Measurements from ENCODE around the gene AUTS2.

The AUTS2 gene

DNA sequence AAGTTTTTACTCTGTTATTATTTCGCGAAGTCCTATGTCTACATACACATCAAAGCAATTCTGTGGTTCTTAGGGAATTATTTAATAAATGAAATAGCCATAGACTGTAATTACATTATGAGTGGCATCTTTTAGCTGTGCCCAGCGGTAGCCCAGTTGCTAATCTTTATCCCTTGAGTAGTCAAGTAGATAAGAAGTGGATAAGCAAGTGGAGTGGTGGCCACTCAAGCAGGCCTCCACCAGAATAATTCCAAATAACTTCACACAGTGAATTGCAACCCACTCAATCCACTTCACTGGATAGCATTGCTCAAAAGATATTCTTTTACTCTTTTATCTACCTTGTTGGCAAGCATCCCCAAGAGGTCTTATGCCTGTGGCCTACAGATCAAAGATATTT is 349.7 kb downstream of the AUTS2 start:
- no peaks in the 10 kb centered on the region for H3K9me3 Mint-ChIP-seq
- H3K27ac Mint-ChIP-seq = no peak overlapping the region
- H3K36me3 Mint-ChIP-seq = no peaks in the 10 kb centered on the region
- ATAC-seq (replicated peaks) (no peak), DNase-seq (no peak)
- no peaks in the 10 kb centered on the region for H3K27me3 Mint-ChIP-seq
- no peak overlapping the region for H3K4me3 Mint-ChIP-seq
- peaks cover 8 to 20% of the 10 kb centered on the region in 2 donors for H3K4me1 Mint-ChIP-seq

- Mint-ChIP-seq H3K9me3 (no peaks in the 10 kb centered on the region), H3K4me1 (peaks cover 12 to 26% of the 10 kb centered on the region in 2 donors)
- ATAC-seq (replicated peaks) = no peak
Observed at GRCh38 chr7:69949122-69949521, 350.8 kb downstream of the AUTS2 start.

DNA sequence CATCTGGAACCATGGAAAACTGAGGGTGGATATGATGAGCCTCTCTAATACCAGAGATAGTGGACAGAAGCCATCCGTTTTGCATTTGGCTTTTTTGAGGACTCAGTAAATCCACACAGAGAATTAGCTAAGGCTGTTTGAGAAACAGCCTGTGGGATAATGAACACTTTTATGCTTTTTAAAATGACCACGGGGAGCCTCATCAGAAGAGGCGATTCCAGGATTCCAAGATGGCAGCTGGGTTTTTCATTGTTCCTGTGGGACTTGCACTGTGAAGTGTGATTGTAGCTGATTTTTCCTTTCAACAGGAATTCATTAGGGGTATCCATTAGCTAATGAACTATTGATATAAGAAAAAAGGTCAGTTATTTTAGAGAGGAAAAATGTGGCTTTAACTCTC is 353.2 kb downstream of the AUTS2 start:
- H3K4me1 Mint-ChIP-seq = peaks cover 20 to 41% of the 10 kb centered on the region in 2 donors
- no peak overlapping the region for H3K4me3 Mint-ChIP-seq
- DNase-seq (no peak), ATAC-seq (replicated peaks) (no peak)
- H3K27ac Mint-ChIP-seq = no peak overlapping the region
- no peaks in the 10 kb centered on the region for H3K27me3 Mint-ChIP-seq
- no peaks in the 10 kb centered on the region for H3K36me3 Mint-ChIP-seq
- no peaks in the 10 kb centered on the region for H3K9me3 Mint-ChIP-seq

More at GRCh38 chr7:69949122-69949521, 350.8 kb downstream of the AUTS2 start:
- no peaks in the 10 kb centered on the region for H3K36me3 Mint-ChIP-seq
- H3K4me3 Mint-ChIP-seq = no peak overlapping the region
- DNase-seq = no peak
- H3K27me3 Mint-ChIP-seq = no peaks in the 10 kb centered on the region
- no peak overlapping the region for H3K27ac Mint-ChIP-seq

GRCh38 chr7:69953136-69954067 is 355.1 kb downstream of the AUTS2 start:
- peak overlapping the region; percentile 93 for H3K27ac Mint-ChIP-seq

DNA sequence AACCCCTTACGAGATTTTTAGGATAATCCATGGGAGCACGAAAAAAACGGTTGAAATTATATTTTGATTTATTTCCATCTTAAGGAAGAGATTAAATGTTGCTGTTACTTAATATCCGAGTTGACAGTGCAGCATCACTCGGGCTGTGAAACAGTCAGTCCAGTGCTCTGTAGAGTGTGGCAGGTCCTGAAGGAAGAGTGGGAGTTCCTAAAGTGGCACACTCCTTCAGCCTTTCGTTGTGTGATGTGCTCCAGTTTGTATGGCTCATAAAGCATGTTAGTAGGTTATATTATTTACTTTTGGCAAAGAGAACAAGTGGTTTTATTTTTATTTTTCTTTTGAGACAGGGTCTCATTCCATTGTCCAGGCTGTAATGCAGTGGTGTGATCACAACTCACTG is 358.3 kb downstream of the AUTS2 start:
- Mint-ChIP-seq H3K27ac (no peak overlapping the region), H3K9me3 (no peaks in the 10 kb centered on the region), H3K4me3 (no peak overlapping the region), H3K36me3 (no peaks in the 10 kb centered on the region), H3K4me1 (peaks cover 35 to 70% of the 10 kb centered on the region in 2 donors), H3K27me3 (no peaks in the 10 kb centered on the region)
- ATAC-seq (replicated peaks) (no peak), DNase-seq (no peak)

More at GRCh38 chr7:69953136-69954067, 355.1 kb downstream of the AUTS2 start:
- peak; percentile 13 for DNase-seq
- H3K4me3 Mint-ChIP-seq = peak overlapping the region; percentile 64 to 71
- ATAC-seq (replicated peaks) = peak; percentile 97 to 98
- no peaks in the 10 kb centered on the region for H3K36me3 Mint-ChIP-seq
- H3K4me1 Mint-ChIP-seq = peaks cover 24 to 52% of the 10 kb centered on the region in 2 donors
- H3K27me3 Mint-ChIP-seq = no peaks in the 10 kb centered on the region
- no peaks in the 10 kb centered on the region for H3K9me3 Mint-ChIP-seq

DNA sequence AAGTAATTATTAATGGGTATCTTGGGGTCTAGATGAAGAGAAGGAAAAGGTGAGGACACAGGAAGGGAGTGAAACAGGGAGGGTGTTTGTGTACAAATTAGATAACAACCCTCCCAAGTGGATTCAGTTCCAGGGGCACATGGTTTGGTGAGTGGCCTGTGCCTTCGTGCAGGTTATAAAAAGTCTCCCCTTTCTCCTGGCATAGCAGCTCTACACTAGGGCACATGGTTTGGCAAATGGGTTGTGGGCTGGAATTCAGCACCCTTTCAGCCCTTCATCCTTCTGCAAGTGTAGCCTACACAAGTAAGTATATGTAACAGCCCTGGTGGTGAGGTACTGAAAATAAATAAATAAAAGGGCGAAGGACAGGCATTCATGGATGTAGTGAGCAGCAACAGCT is 359.4 kb downstream of the AUTS2 start:
- Mint-ChIP-seq H3K9me3 (no peaks in the 10 kb centered on the region), H3K4me3 (no peak overlapping the region), H3K27ac (no peak overlapping the region), H3K36me3 (no peaks in the 10 kb centered on the region), H3K4me1 (peaks cover 42 to 79% of the 10 kb centered on the region in 2 donors), H3K27me3 (no peaks in the 10 kb centered on the region)
- no peak for ATAC-seq (replicated peaks)
- no peak for DNase-seq

GRCh38 chr7:69959789-69960499 is 361.7 kb downstream of the AUTS2 start:
- DNase-seq = no peak
- H3K4me1 Mint-ChIP-seq = peaks cover 48 to 82% of the 10 kb centered on the region in 2 donors
- no peaks in the 10 kb centered on the region for H3K36me3 Mint-ChIP-seq

DNA sequence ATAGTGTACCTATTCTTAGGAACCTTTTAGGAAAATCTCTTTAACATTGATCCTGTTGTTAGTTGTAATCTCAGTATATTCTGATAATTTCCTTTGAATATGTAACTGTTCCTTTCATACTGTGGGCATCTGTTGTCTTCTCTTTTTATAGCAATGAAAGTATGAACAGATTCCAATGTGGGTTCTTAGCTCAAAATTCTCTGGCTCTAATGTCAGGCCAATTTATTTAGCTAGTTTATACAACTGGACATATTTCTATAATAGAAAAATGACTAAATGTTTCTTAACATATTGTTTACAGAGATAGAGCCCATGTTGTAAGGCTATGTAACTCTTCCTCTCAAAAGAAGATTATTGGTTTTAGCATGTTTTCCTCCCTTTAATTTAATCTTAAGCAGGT is 363.2 kb downstream of the AUTS2 start:
- no peaks in the 10 kb centered on the region for H3K9me3 Mint-ChIP-seq
- DNase-seq (no peak), ATAC-seq (replicated peaks) (no peak)
- no peaks in the 10 kb centered on the region for H3K27me3 Mint-ChIP-seq
- no peak overlapping the region for H3K27ac Mint-ChIP-seq
- peaks cover 46 to 78% of the 10 kb centered on the region in 2 donors for H3K4me1 Mint-ChIP-seq
- H3K4me3 Mint-ChIP-seq = no peak overlapping the region
- no peaks in the 10 kb centered on the region for H3K36me3 Mint-ChIP-seq

More at GRCh38 chr7:69959789-69960499, 361.7 kb downstream of the AUTS2 start:
- ATAC-seq (replicated peaks) = no peak
- H3K27ac Mint-ChIP-seq = no peak overlapping the region
- no peaks in the 10 kb centered on the region for H3K9me3 Mint-ChIP-seq
- no peaks in the 10 kb centered on the region for H3K27me3 Mint-ChIP-seq
- no peak overlapping the region for H3K4me3 Mint-ChIP-seq

- no peaks in the 10 kb centered on the region for H3K9me3 Mint-ChIP-seq
- H3K4me3 Mint-ChIP-seq = peak overlapping the region; percentile 72 to 77
- H3K27ac Mint-ChIP-seq = peak overlapping the region; percentile 86
- no peaks in the 10 kb centered on the region for H3K36me3 Mint-ChIP-seq
- peaks cover 46 to 84% of the 10 kb centered on the region in 2 donors for H3K4me1 Mint-ChIP-seq
- DNase-seq (no peak), ATAC-seq (replicated peaks) (peak; percentile 83 to 84)
- H3K27me3 Mint-ChIP-seq = no peaks in the 10 kb centered on the region
Observed at GRCh38 chr7:69962186-69963065, 364.2 kb downstream of the AUTS2 start.

DNA sequence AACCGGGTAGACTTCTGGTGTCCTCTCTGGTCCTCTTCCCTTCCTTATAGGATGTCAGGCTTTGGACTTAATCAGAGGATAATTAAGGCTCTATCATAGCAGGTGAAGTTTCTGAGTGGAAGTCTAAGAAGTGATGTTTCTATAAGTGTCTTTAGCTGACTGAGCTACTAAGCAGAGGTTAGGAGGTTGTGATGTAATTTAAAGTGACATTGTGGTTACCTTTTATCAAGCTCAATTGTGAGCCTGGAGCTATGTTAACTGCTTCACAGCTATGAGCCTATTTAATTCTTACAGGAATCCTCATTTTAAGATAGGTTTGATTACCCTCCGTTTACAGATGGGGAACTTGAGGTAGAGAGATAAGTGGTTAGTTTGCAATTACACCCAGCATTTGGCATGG is 365.1 kb downstream of the AUTS2 start:
- no peaks in the 10 kb centered on the region for H3K36me3 Mint-ChIP-seq
- no peaks in the 10 kb centered on the region for H3K27me3 Mint-ChIP-seq
- DNase-seq (no peak), ATAC-seq (replicated peaks) (no peak)
- peak overlapping the region in 1 of 2 donors; percentile 14 for H3K4me3 Mint-ChIP-seq
- H3K4me1 Mint-ChIP-seq = peaks cover 51 to 84% of the 10 kb centered on the region in 2 donors
- H3K27ac Mint-ChIP-seq = no peak overlapping the region
- H3K9me3 Mint-ChIP-seq = no peaks in the 10 kb centered on the region

GRCh38 chr7:69966766-69967591 is 368.7 kb downstream of the AUTS2 start:
- H3K36me3 Mint-ChIP-seq = no peaks in the 10 kb centered on the region
- DNase-seq = no peak
- no peaks in the 10 kb centered on the region for H3K27me3 Mint-ChIP-seq
- peaks cover 39 to 61% of the 10 kb centered on the region in 2 donors for H3K4me1 Mint-ChIP-seq
- no peak overlapping the region for H3K27ac Mint-ChIP-seq
- H3K9me3 Mint-ChIP-seq = no peaks in the 10 kb centered on the region
- ATAC-seq (replicated peaks) = no peak
- H3K4me3 Mint-ChIP-seq = no peak overlapping the region

DNA sequence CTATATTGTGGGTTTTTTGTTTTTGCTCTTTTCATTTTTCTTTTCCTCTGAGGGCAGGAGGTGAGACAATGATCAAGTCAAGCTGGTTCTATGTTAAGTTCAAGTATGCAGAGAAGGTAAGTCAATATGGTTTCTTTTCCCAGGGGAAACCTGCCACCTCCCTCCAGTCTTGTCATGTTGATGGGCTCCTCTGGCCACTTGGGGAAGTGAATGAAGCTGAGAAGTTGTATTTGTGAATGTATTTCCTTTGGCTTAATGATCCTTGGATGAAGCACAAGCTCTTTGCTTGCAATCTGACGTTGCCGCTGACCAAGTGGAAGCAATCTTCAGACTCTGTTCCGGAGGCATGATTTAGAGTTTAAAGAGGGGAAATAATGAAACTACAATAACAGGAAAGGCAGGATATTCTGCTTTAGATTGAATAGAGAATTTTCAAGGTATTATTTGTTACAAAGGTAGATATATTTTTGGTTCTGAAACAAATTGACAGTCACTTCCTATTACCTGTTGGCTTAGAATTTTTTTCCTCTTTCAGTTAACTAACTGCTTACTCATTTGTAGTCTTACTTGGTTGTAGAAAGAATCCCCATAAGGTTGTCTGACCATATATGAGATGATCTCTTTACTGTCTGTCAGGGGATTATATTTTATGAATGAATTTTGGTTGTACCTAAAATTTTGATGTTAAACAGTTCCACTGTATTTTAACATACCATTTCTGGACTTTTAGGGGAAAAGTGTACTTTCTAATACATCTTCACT is 369.6 kb downstream of the AUTS2 start:
- H3K27ac Mint-ChIP-seq = peak overlapping the region; percentile 48
- ATAC-seq (replicated peaks) (peak; percentile 79 to 88), DNase-seq (no peak)
- no peaks in the 10 kb centered on the region for H3K9me3 Mint-ChIP-seq
- peak overlapping the region; percentile 56 to 60 for H3K4me3 Mint-ChIP-seq
- H3K27me3 Mint-ChIP-seq = no peaks in the 10 kb centered on the region
- no peaks in the 10 kb centered on the region for H3K36me3 Mint-ChIP-seq
- peaks cover 30 to 52% of the 10 kb centered on the region in 2 donors for H3K4me1 Mint-ChIP-seq
